ENCODE results near the gene WDFY2. TPM values are rescaled to one million over a fixed set of nuclear protein-coding genes. Genes with fewer than 3 reads are reported as not detected.

Gene WDFY2
- total and polyA plus RNA-seq, 7 donors: 0.66 to 5.3 (median 1.7) TPM

- Histone ChIP-seq H3K27ac (no peak overlapping the region), H3K4me1 (no peaks in the 10 kb centered on the region), H3K4me3 (no peak overlapping the region), H3K27me3 (ENCODE audit: insufficient read depth in 3 of 3, low read length in 2 of 3) (no peaks in the 10 kb centered on the region), H3K36me3 (ENCODE audit: insufficient read depth in 1 of 2, low read depth in 1 of 2) (no peaks in the 10 kb centered on the region), H3K9me3 (no peaks in the 10 kb centered on the region)
- TF ChIP-seq CTCF (IDR thresholded peaks at IDR 0.05): no peak
- WGBS, 3 donors: 95 to 99% (median 96%) methylated on average over 8 of the region's 8 CpGs
- DNase-seq: no peak
- intact Hi-C loops (cut with DNase I): no loop called here
- ATAC-seq: no peak
Observed at GRCh38 chr13:51601601-51602565, 17.6 kb downstream of the WDFY2 start.

- WGBS, 3 donors: 84 to 93% (median 92%) methylated on average over 1 of the region's 1 CpG
- no peak for ATAC-seq
Observed at GRCh38 chr13:51603716-51604115, 19.5 kb downstream of the WDFY2 start.

GRCh38 chr13:51605698-51606097 lies 21.4 kb downstream of the WDFY2 start:
- Histone ChIP-seq H3K27ac (no peak overlapping the region), H3K4me1 (no peaks in the 10 kb centered on the region), H3K27me3 (ENCODE audit: insufficient read depth in 3 of 3, low read length in 2 of 3) (no peaks in the 10 kb centered on the region), H3K9me3 (no peaks in the 10 kb centered on the region), H3K36me3 (ENCODE audit: insufficient read depth in 1 of 2, low read depth in 1 of 2) (no peaks in the 10 kb centered on the region), H3K4me3 (no peak overlapping the region)
- intact Hi-C loops (cut with DNase I): loop anchor here in 1 of 2 donors (2.0 kb wide), 1 partner anchor 33 kb away; no protein-coding TSS in a partner anchor
- no peak for TF ChIP-seq CTCF (IDR thresholded peaks at IDR 0.05)
- DNase-seq: no peak
- 37 to 50% (median 41%) methylated on average over 4 of the region's 4 CpGs for WGBS, 3 donors
- ATAC-seq: no peak

More at GRCh38 chr13:51603716-51604115, 19.5 kb downstream of the WDFY2 start:
- Histone ChIP-seq H3K36me3 (ENCODE audit: insufficient read depth in 1 of 2, low read depth in 1 of 2) (no peaks in the 10 kb centered on the region), H3K27ac (no peak overlapping the region), H3K4me3 (no peak overlapping the region), H3K4me1 (no peaks in the 10 kb centered on the region), H3K9me3 (no peaks in the 10 kb centered on the region), H3K27me3 (ENCODE audit: insufficient read depth in 3 of 3, low read length in 2 of 3) (no peaks in the 10 kb centered on the region)
- TF ChIP-seq CTCF (IDR thresholded peaks at IDR 0.05): no peak
- intact Hi-C loops (cut with DNase I): loop anchor here in 1 of 2 donors (2.0 kb wide), 1 partner anchor 31 kb away; no protein-coding TSS in a partner anchor
- DNase-seq: no peak

GRCh38 chr13:51607165-51607564 lies 22.9 kb downstream of the WDFY2 start:
- H3K4me3 ChIP-seq: no peak overlapping the region
- no peaks in the 10 kb centered on the region for H3K9me3 ChIP-seq
- 81 to 86% (median 82%) methylated on average over 1 of the region's 1 CpG for WGBS, 3 donors
- DNase-seq (no peak), ATAC-seq (no peak)
- intact Hi-C loops (cut with DNase I): no loop called here
- no peaks in the 10 kb centered on the region for H3K36me3 ChIP-seq (ENCODE audit: insufficient read depth in 1 of 2, low read depth in 1 of 2)
- no peaks in the 10 kb centered on the region for H3K27me3 ChIP-seq (ENCODE audit: insufficient read depth in 3 of 3, low read length in 2 of 3)
- TF ChIP-seq CTCF (IDR thresholded peaks at IDR 0.05): no peak
- no peak overlapping the region for H3K27ac ChIP-seq
- H3K4me1 ChIP-seq: no peaks in the 10 kb centered on the region

Measured in psoas muscle (tissue), 8 donors.